Fibroblast of lung (primary cell): ENCODE results near the gene UPK3A. TPM values are rescaled to one million over a fixed set of nuclear protein-coding genes. Genes with fewer than 3 reads are reported as not detected.

ENCODE experiments used
- DNase-seq, 2 donors: peaks; one replicate each; pipeline versions ENCODE4 v3.0.0 to v3.0.0-alpha.2; 2010; ENCODE audit warnings: low read depth in 2 of 2
- H2AFZ ChIP-seq: 2 replicates; pipeline ENCODE4 v1.5.1; 2012; ENCODE audit warnings: low read length, control low read depth, inconsistent platforms
- H3K27ac ChIP-seq: 2 replicates; pipeline ENCODE4 v1.5.1; 2011; ENCODE audit warnings: low read length, control low read depth; ENCODE audit not compliant: insufficient read depth
- H3K27me3 ChIP-seq: 2 replicates; pipeline ENCODE4 v1.5.1; 2011; ENCODE audit warnings: mild to moderate bottlenecking, low read length; ENCODE audit not compliant: control insufficient read depth, insufficient read depth
- H3K36me3 ChIP-seq: 2 replicates; pipeline ENCODE4 v1.5.1; 2011; ENCODE audit warnings: low read length; ENCODE audit not compliant: control insufficient read depth, insufficient read depth
- H3K4me1 ChIP-seq: 2 replicates; pipeline ENCODE4 v1.5.1; 2011; ENCODE audit warnings: low read length; ENCODE audit not compliant: control insufficient read depth, insufficient read depth; ENCODE audit errors: extremely low read depth
- H3K4me2 ChIP-seq: 2 replicates; pipeline ENCODE4 v1.5.1; 2011; ENCODE audit warnings: low read length, control low read depth; ENCODE audit not compliant: insufficient read depth; ENCODE audit errors: extremely low read depth
- H3K4me3 ChIP-seq, 4 experiments: fragments of 200-600 bp in 1 of 4; sonication (generic) in 1 of 4; replicated peaks in 1 of 4; 2 replicates each; pipeline ENCODE4 v1.5.1; 2011 to 2016; ENCODE audit warnings: low read length in 4 of 4, low read depth in 3 of 4, mild to moderate bottlenecking in 3 of 4, control low read depth in 2 of 4, inconsistent platforms in 1 of 4, mixed read lengths in 1 of 4; ENCODE audit not compliant: insufficient read depth in 1 of 4; ENCODE audit errors: control extremely low read depth in 1 of 4
- H3K79me2 ChIP-seq: 2 replicates; pipeline ENCODE4 v1.5.1; 2012; ENCODE audit warnings: mild to moderate bottlenecking, low read length, inconsistent platforms; ENCODE audit not compliant: control insufficient read depth, insufficient read depth
- H3K9ac ChIP-seq: 2 replicates; pipeline ENCODE4 v1.5.1; 2011; ENCODE audit warnings: mild to moderate bottlenecking, low read length, control low read depth; ENCODE audit not compliant: insufficient read depth
- H3K9me3 ChIP-seq: 2 replicates; pipeline ENCODE4 v1.5.1; 2012; ENCODE audit warnings: low read depth, low read length; ENCODE audit not compliant: control insufficient read depth, insufficient read depth
- H4K20me1 ChIP-seq: 2 replicates; pipeline ENCODE4 v1.5.1; 2011; ENCODE audit warnings: low read length; ENCODE audit not compliant: control insufficient read depth, insufficient read depth; ENCODE audit errors: extremely low read depth
- EZH2 ChIP-seq: IDR thresholded peaks from 2 replicates; pipeline ENCODE4 v1.5.1; 2012; ENCODE audit warnings: low read length, control low read depth, mild to moderate bottlenecking; ENCODE audit errors: missing control alignments
- polyA plus RNA-seq, 2 donors: library from polyadenylated mRNA; depleted of rRNA in 1 of 2; stranded (reverse) in 1 of 2; unstranded in 1 of 2; fragments of >200 nt; gene quantifications; 2 replicates each; pipeline ENCODE4 v1.2.1, GENCODE V29; 2011 to 2012; ENCODE audit warnings: missing spikeins in 1 of 2
- total RNA-seq: library from RNA; depleted of rRNA; stranded (reverse); fragments of >200 nt; gene quantifications from 2 replicates; pipeline ENCODE4 v1.2.1, GENCODE V29; 2014
- TF ChIP-seq, protein P1 (sequence below), 2 donors: IDR thresholded peaks in 1 of 2; conservative IDR thresholded peaks in 1 of 2; 1 replicate in 1 of 2; 2 replicates in 1 of 2; pipeline ENCODE4 v1.5.1; 2011 to 2012; ENCODE audit warnings: low read length in 2 of 2, control low read depth in 1 of 2, inconsistent platforms in 1 of 2, low read depth in 1 of 2, mild to moderate bottlenecking in 1 of 2

The UPK3A gene
- total and polyA plus RNA-seq, 2 donors (not counting 1 experiment from before 2014, with no cell fraction given) = not detected

DNA sequence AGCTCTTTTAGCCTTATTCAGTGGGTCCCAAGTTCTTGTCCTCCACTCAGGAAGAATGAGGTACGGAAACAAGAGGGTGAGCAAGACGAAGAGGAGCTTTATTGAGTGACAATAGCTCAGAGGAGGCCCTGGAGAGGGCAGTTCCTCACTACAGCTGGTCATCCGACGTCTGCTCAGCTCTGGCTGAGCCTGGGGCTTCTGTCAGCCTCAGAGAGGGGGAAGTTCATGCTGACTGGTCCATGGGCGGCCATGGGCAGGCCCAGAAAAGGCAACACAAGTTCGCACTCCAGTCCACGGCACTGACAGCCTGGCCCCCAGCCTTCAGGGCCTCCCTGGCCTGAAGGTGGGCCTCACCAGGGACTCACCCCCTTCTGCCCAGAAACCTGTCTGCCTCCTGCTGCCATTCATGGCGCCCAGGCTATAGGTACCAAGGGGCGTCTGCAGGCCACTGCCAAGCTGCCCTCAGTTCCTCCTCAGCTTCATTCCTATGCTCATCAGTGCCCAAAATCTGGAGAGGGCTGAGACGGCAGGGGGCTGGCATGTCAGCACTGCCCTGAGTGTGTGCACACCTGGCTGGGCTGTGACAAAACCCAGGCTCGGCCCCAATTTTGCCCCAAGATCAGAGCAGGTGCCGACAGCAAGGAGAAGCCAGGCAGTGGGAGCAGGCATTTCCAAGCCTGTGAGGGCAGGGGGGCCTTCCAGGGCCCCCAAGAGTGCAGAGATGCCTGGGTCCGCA lies 22.4 kb upstream of the UPK3A start:
- no peak for DNase-seq
- Histone ChIP-seq H4K20me1 (no peaks in the 10 kb centered on the region), H3K79me2 (no peaks in the 10 kb centered on the region), H3K36me3 (no peaks in the 10 kb centered on the region), H3K4me3 (no peak overlapping the region), H3K27me3 (peaks cover 2% of the 10 kb centered on the region), H2AFZ (no peak overlapping the region), H3K4me1 (no peaks in the 10 kb centered on the region), H3K9ac (no peak overlapping the region), H3K4me2 (no peak overlapping the region), H3K9me3 (no peaks in the 10 kb centered on the region), H3K27ac (no peak overlapping the region)
- TF ChIP-seq EZH2 = no peak
- TF ChIP-seq, protein P1, sequence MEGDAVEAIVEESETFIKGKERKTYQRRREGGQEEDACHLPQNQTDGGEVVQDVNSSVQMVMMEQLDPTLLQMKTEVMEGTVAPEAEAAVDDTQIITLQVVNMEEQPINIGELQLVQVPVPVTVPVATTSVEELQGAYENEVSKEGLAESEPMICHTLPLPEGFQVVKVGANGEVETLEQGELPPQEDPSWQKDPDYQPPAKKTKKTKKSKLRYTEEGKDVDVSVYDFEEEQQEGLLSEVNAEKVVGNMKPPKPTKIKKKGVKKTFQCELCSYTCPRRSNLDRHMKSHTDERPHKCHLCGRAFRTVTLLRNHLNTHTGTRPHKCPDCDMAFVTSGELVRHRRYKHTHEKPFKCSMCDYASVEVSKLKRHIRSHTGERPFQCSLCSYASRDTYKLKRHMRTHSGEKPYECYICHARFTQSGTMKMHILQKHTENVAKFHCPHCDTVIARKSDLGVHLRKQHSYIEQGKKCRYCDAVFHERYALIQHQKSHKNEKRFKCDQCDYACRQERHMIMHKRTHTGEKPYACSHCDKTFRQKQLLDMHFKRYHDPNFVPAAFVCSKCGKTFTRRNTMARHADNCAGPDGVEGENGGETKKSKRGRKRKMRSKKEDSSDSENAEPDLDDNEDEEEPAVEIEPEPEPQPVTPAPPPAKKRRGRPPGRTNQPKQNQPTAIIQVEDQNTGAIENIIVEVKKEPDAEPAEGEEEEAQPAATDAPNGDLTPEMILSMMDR (conservative IDR thresholded peaks at IDR 0.05 in 1 of 2, IDR thresholded peaks at IDR 0.05 in 1 of 2; ENCODE audit: low read depth in 1 of 2, low read length in 2 of 2) = no peak

DNA sequence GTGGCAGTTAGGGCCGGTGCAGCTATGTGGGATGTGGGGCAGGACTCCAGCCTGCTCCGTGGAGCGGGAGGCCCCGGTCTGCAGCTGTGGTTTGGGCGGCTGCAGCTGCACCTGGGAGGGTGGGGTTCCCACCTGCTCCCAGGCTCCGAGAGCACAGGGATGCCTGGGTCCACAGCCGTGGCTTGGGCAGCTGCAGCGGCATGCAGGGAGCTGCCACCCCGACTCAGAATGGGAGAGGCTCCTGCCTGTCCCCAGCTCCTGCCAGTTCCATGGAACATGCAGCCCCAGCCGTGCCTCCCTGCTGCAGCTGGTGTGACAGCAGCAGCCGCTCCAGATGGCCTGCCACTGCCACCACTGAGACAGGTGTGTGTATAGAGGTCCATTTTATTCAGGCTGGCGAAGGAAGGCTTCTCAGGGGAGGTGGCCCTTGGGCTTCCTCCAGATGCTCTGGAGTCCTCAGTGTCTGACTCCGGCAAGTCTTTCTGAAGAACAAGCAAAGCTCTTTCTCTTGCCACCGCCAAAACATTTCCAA lies 21.8 kb upstream of the UPK3A start:
- H3K9me3 ChIP-seq = no peaks in the 10 kb centered on the region
- H3K79me2 ChIP-seq = no peaks in the 10 kb centered on the region
- no peak overlapping the region for H3K4me3 ChIP-seq
- H4K20me1 ChIP-seq = no peaks in the 10 kb centered on the region
- H3K36me3 ChIP-seq = no peaks in the 10 kb centered on the region
- peaks cover 2% of the 10 kb centered on the region for H3K27me3 ChIP-seq
- no peaks in the 10 kb centered on the region for H3K4me1 ChIP-seq
- H3K27ac ChIP-seq = no peak overlapping the region
- H3K9ac ChIP-seq = no peak overlapping the region
- TF ChIP-seq EZH2 = no peak
- TF ChIP-seq, protein P1 (conservative IDR thresholded peaks at IDR 0.05 in 1 of 2, IDR thresholded peaks at IDR 0.05 in 1 of 2; ENCODE audit: low read depth in 1 of 2, low read length in 2 of 2) = no peak
- no peak overlapping the region for H2AFZ ChIP-seq
- no peak overlapping the region for H3K4me2 ChIP-seq
- no peak for DNase-seq

DNA sequence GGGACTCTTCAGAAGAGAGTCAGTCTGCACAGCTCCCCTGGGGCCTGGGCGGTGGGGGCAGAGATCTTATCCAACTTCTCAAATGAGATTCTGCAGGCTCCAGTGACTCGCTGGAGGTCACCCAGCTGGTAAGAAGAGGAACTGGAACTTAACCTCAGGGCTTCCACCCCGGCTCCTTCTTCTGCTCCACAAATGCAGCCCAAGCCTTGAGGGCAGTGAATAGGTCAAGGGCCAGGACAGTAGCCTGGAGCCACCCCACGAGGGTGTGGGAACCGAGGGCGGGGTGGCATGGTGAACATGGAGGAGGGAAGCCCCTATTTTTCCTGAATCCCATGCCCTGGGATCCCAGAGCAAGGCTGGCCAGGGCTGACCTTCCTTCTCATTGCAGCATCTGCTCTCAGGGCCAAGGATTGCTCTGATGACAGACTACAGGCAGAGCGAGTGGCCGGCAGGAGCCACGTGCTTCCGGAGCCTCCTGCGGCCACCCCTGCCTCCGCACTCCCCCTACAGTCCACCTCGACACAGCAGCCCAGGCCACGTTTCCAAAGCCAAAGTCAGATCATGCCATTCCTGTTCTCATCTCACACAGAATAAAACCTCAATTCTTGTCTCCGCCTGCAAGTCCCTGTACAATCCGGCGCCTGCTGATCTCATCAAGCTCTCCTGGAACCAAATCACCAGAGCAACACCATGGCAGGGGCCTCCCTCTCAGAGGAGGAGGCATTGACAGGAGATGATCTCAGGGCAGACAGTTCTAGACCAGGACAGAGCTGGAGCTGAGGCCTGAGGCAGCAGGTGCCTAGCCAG lies 21.1 kb upstream of the UPK3A start:
- Histone ChIP-seq H3K27me3 (peaks cover 2% of the 10 kb centered on the region), H3K27ac (no peak overlapping the region), H3K4me2 (no peak overlapping the region), H3K4me1 (no peaks in the 10 kb centered on the region), H3K79me2 (no peaks in the 10 kb centered on the region), H2AFZ (no peak overlapping the region), H3K9ac (no peak overlapping the region), H3K36me3 (no peaks in the 10 kb centered on the region), H3K9me3 (no peaks in the 10 kb centered on the region), H4K20me1 (no peaks in the 10 kb centered on the region), H3K4me3 (no peak overlapping the region)
- peak; percentile 75 to 78 for DNase-seq
- no peak for TF ChIP-seq EZH2
- TF ChIP-seq, protein P1 (conservative IDR thresholded peaks at IDR 0.05 in 1 of 2, IDR thresholded peaks at IDR 0.05 in 1 of 2; ENCODE audit: low read depth in 1 of 2, low read length in 2 of 2) = peak; percentile 73 to 80
